B cell (primary cell): ENCODE results near the gene MBNL1.

ENCODE experiments used
- CTCF ChIP-seq: fragments of 200-600 bp; IDR thresholded peaks from one replicate; pipeline ENCODE4 v1.8.0; 2022; ENCODE audit warnings: antibody characterized with exemption, mild to moderate bottlenecking
- EZH2 ChIP-seq: IDR thresholded peaks from 2 replicates; pipeline ENCODE4 v1.6.1; 2012; ENCODE audit warnings: borderline replicate concordance, low read depth, mild to moderate bottlenecking, moderate library complexity, low read length; ENCODE audit not compliant: insufficient read depth, poor library complexity, severe bottlenecking

- TF ChIP-seq CTCF (no peak), EZH2 (no peak)
Observed at GRCh38 chr3:152338159-152338720, 69.5 kb downstream of the MBNL1 start.
